Measurements from ENCODE around the gene KRTAP5-6.

- TF ChIP-seq CTCF (IDR thresholded peaks at IDR 0.05; ENCODE audit: low read depth, low read length) (no peak), POLR2A (IDR thresholded peaks at IDR 0.05; ENCODE audit: extremely low read depth, insufficient read length) (no peak)
- TF ChIP-seq, protein P1, sequence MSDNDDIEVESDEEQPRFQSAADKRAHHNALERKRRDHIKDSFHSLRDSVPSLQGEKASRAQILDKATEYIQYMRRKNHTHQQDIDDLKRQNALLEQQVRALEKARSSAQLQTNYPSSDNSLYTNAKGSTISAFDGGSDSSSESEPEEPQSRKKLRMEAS (IDR thresholded peaks at IDR 0.05; ENCODE audit: low read depth, low read length), result no peak
Measured at GRCh38 chr11:1652442-1652770, 44.6 kb upstream of the KRTAP5-6 start.
